Uterus (tissue), 2 donors: ENCODE results near the gene CTXN2.

Experiments
- POLR2A ChIP-seq, 2 donors: fragments of 450-650 bp; IDR thresholded peaks; one replicate each; pipeline ENCODE4 v1.6.1; 2016; ENCODE audit warnings: antibody characterized with exemption in 2 of 2, mild to moderate bottlenecking in 1 of 2, moderate library complexity in 1 of 2
- TF ChIP-seq, protein P1 (sequence below), 4 experiments: fragments of 200-600 bp in 2 of 4; fragments of 450-650 bp in 2 of 4; sonication (generic) in 2 of 4; IDR thresholded peaks; one replicate each; pipeline ENCODE4 v1.5.1; 2016 to 2019; ENCODE audit warnings: antibody characterized with exemption in 4 of 4, mild to moderate bottlenecking in 2 of 4, moderate library complexity in 1 of 4

DNA sequence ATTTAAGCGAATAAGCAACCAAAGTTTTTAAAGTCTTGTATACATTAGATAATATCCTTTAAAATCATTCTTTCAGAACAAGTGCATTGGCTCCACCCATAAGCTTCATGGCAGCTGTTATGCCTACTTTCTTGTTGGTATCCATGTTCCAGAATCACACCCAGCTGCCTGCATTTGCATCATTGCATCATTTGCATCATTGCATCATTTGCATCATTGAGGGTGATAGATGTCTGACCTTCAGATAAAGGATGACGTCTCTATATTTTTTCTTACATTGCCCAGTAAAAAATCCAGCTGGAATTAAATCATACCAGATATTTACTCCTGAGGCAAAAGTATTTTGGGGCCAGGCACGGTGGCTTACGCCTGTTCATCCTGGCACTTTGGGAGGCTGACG, 56.9 kb downstream of the CTXN2 start:
- TF ChIP-seq, protein P1, sequence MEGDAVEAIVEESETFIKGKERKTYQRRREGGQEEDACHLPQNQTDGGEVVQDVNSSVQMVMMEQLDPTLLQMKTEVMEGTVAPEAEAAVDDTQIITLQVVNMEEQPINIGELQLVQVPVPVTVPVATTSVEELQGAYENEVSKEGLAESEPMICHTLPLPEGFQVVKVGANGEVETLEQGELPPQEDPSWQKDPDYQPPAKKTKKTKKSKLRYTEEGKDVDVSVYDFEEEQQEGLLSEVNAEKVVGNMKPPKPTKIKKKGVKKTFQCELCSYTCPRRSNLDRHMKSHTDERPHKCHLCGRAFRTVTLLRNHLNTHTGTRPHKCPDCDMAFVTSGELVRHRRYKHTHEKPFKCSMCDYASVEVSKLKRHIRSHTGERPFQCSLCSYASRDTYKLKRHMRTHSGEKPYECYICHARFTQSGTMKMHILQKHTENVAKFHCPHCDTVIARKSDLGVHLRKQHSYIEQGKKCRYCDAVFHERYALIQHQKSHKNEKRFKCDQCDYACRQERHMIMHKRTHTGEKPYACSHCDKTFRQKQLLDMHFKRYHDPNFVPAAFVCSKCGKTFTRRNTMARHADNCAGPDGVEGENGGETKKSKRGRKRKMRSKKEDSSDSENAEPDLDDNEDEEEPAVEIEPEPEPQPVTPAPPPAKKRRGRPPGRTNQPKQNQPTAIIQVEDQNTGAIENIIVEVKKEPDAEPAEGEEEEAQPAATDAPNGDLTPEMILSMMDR (IDR thresholded peaks at IDR 0.05), result no peak
- no peak for TF ChIP-seq POLR2A (IDR thresholded peaks at IDR 0.05)
